SK-N-SH treated with all-trans-retinoic acid at 6 μM for 48 hours (cell line): ENCODE data around the gene DIAPH3.

Experiments used
- ATAC-seq: fragments of 200-7000 bp; cut with Tn5 transposase; 3 replicates; pipeline ENCODE4 v1.9.1; 2020; ENCODE audit warnings: mild to moderate bottlenecking, moderate library complexity
- ARNTL ChIP-seq: fragments of 450-650 bp; formaldehyde crosslinking; IDR thresholded peaks from 2 replicates; pipeline ENCODE4 v1.5.0; 2020; ENCODE audit warnings: low read depth, mild to moderate bottlenecking, moderate library complexity, borderline replicate concordance
- BACH2 ChIP-seq: fragments of 250-450 bp; sonication (Bioruptor Pico); IDR thresholded peaks from 2 replicates; pipeline ENCODE4 v1.9.0; 2021; ENCODE audit warnings: mild to moderate bottlenecking, borderline replicate concordance
- CREB5 ChIP-seq: fragments of 250-450 bp; sonication (Bioruptor Pico); IDR thresholded peaks from 2 replicates; pipeline ENCODE4 v1.5.1; 2020; ENCODE audit warnings: low read depth, mild to moderate bottlenecking, moderate library complexity
- CSDC2 ChIP-seq: fragments of 250-450 bp; sonication (Bioruptor Pico); IDR thresholded peaks from 2 replicates; pipeline ENCODE4 v1.5.0; 2020; ENCODE audit warnings: mild to moderate bottlenecking, moderate library complexity
- CSRNP3 ChIP-seq: fragments of 250-450 bp; sonication (Bioruptor Pico); IDR thresholded peaks from 2 replicates; pipeline ENCODE4 v1.5.1; 2021; ENCODE audit warnings: mild to moderate bottlenecking, moderate library complexity
- ESRRG ChIP-seq: fragments of 250-450 bp; sonication (Bioruptor Pico); IDR thresholded peaks from 2 replicates; pipeline ENCODE4 v1.6.1; 2021; ENCODE audit warnings: mild to moderate bottlenecking
- GLIS3 ChIP-seq: fragments of 250-450 bp; sonication (Bioruptor Pico); IDR thresholded peaks from 2 replicates; pipeline ENCODE4 v1.5.0; 2020; ENCODE audit warnings: mild to moderate bottlenecking, moderate library complexity
- ISL1 ChIP-seq: fragments of 250-450 bp; sonication (Bioruptor Pico); IDR thresholded peaks from 2 replicates; pipeline ENCODE4 v2.1.2; 2022; ENCODE audit warnings: mild to moderate bottlenecking, moderate library complexity
- OSR1 ChIP-seq: fragments of 250-450 bp; sonication (Bioruptor Pico); IDR thresholded peaks from 2 replicates; pipeline ENCODE4 v1.8.0; 2022; ENCODE audit warnings: moderate library complexity, mild to moderate bottlenecking, inconsistent platforms
- PATZ1 ChIP-seq: fragments of 250-450 bp; sonication (Bioruptor Pico); IDR thresholded peaks from 2 replicates; pipeline ENCODE4 v1.8.0; 2020; ENCODE audit warnings: mild to moderate bottlenecking, moderate library complexity, borderline replicate concordance
- POU6F1 ChIP-seq: fragments of 250-450 bp; sonication (Bioruptor Pico); IDR thresholded peaks from 2 replicates; pipeline ENCODE4 v1.8.0; 2021; ENCODE audit warnings: low read depth, mild to moderate bottlenecking, moderate library complexity, borderline replicate concordance
- PPARA ChIP-seq: fragments of 250-450 bp; sonication (Bioruptor Pico); IDR thresholded peaks from 2 replicates; pipeline ENCODE4 v1.5.0; 2020; ENCODE audit warnings: mild to moderate bottlenecking, borderline replicate concordance
- SNAI2 ChIP-seq: fragments of 250-450 bp; sonication (Bioruptor Pico); IDR thresholded peaks from 2 replicates; pipeline ENCODE4 v1.5.0; 2020; ENCODE audit warnings: mild to moderate bottlenecking, moderate library complexity
- TCF4 ChIP-seq: fragments of 250-450 bp; sonication (Bioruptor Pico); IDR thresholded peaks from 2 replicates; pipeline ENCODE4 v1.8.0; 2021; ENCODE audit warnings: mild to moderate bottlenecking, moderate library complexity, borderline replicate concordance
- TOX ChIP-seq: fragments of 250-450 bp; sonication (Bioruptor Pico); IDR thresholded peaks from 2 replicates; pipeline ENCODE4 v1.8.0; 2021; ENCODE audit warnings: mild to moderate bottlenecking, moderate library complexity, borderline replicate concordance
- ZC3H10 ChIP-seq: fragments of 250-450 bp; sonication (Bioruptor Pico); IDR thresholded peaks from 2 replicates; pipeline ENCODE4 v1.5.1; 2021; ENCODE audit warnings: mild to moderate bottlenecking, moderate library complexity
- ZFP3 ChIP-seq: fragments of 250-450 bp; sonication (Bioruptor Pico); IDR thresholded peaks from 2 replicates; pipeline ENCODE4 v1.5.0; 2020; ENCODE audit warnings: mild to moderate bottlenecking, moderate library complexity
- ZNF565 ChIP-seq: fragments of 450-650 bp; formaldehyde crosslinking; conservative IDR thresholded peaks from 2 replicates; pipeline ENCODE4 v1.5.0; 2020; ENCODE audit warnings: low read depth, mild to moderate bottlenecking, moderate library complexity
- ZNF8 ChIP-seq: fragments of 450-650 bp; formaldehyde crosslinking; IDR thresholded peaks from 2 replicates; pipeline ENCODE4 v1.5.0; 2020; ENCODE audit warnings: mild to moderate bottlenecking, moderate library complexity
- TF ChIP-seq, protein P1 (sequence below): fragments of 250-450 bp; sonication (Bioruptor Pico); IDR thresholded peaks from 2 replicates; pipeline ENCODE4 v1.5.0; 2020; ENCODE audit warnings: mild to moderate bottlenecking, moderate library complexity

The DIAPH3 gene

DNA sequence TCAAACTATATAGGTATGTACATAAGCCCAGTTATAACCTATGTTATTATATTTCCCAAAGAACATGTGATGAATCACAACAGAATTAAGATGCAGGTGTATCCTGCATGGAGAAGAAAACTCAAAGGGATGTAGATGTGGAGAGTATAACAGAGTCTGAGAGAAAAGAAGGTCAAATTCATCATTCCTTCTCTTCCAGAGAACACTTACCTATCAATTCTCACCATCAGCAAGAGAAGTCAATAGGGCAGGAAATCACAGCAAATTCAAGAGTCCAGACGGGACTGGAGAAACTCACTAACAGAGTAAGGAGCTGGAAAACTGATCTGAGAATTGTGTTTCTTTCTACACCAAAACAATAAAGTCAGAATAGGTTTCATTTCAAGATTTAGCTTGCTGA is 28.4 kb downstream of the DIAPH3 start:
- no peak; the same call in 2 of the 3 replicates for ATAC-seq
- TF ChIP-seq PPARA (CRISPR knock-in tag) (no peak), OSR1 (CRISPR knock-in tag) (no peak), CREB5 (no peak), PATZ1 (CRISPR knock-in tag) (no peak), TCF4 (CRISPR knock-in tag) (no peak), ESRRG (CRISPR knock-in tag) (no peak), BACH2 (CRISPR knock-in tag) (no peak), CSDC2 (CRISPR knock-in tag) (no peak), ISL1 (CRISPR knock-in tag) (no peak), ZC3H10 (no peak)

GRCh38 chr13:60134376-60134775 is 29.4 kb downstream of the DIAPH3 start:
- ATAC-seq = peak; percentile 94
- TF ChIP-seq ZC3H10 = no peak
- TF ChIP-seq ISL1 (CRISPR knock-in tag) = no peak
- no peak for TF ChIP-seq OSR1 (CRISPR knock-in tag)
- TF ChIP-seq ZNF565 (CRISPR knock-in tag) = no peak
- TF ChIP-seq PATZ1 (CRISPR knock-in tag) = no peak
- TF ChIP-seq, protein P1, sequence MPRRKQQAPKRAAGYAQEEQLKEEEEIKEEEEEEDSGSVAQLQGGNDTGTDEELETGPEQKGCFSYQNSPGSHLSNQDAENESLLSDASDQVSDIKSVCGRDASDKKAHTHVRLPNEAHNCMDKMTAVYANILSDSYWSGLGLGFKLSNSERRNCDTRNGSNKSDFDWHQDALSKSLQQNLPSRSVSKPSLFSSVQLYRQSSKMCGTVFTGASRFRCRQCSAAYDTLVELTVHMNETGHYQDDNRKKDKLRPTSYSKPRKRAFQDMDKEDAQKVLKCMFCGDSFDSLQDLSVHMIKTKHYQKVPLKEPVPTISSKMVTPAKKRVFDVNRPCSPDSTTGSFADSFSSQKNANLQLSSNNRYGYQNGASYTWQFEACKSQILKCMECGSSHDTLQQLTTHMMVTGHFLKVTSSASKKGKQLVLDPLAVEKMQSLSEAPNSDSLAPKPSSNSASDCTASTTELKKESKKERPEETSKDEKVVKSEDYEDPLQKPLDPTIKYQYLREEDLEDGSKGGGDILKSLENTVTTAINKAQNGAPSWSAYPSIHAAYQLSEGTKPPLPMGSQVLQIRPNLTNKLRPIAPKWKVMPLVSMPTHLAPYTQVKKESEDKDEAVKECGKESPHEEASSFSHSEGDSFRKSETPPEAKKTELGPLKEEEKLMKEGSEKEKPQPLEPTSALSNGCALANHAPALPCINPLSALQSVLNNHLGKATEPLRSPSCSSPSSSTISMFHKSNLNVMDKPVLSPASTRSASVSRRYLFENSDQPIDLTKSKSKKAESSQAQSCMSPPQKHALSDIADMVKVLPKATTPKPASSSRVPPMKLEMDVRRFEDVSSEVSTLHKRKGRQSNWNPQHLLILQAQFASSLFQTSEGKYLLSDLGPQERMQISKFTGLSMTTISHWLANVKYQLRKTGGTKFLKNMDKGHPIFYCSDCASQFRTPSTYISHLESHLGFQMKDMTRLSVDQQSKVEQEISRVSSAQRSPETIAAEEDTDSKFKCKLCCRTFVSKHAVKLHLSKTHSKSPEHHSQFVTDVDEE (CRISPR knock-in tag) = no peak
- no peak for TF ChIP-seq TOX (CRISPR knock-in tag)
- no peak for TF ChIP-seq ESRRG (CRISPR knock-in tag)
- TF ChIP-seq BACH2 (CRISPR knock-in tag) = no peak
- no peak for TF ChIP-seq ZFP3 (CRISPR knock-in tag)

DNA sequence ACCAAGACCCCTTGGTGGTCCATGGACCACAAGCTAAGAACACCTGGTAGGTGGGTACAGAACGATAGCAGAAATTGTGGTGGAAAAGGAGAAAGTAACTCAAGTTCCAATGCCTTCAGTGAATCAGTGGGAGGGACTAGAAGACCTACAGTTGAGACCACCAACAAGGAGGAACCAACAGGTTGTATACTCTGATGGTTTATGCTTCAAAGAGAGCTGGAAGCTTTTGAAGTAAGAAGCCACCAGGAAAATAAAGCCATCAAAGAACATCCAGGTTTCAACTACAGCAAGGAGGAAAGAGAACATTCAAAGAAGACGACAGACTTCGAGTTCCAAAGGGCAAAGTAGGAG is 42.4 kb downstream of the DIAPH3 start:
- ATAC-seq = no peak
- no peak for TF ChIP-seq CSRNP3 (CRISPR knock-in tag)
- TF ChIP-seq ZC3H10 = no peak

DNA sequence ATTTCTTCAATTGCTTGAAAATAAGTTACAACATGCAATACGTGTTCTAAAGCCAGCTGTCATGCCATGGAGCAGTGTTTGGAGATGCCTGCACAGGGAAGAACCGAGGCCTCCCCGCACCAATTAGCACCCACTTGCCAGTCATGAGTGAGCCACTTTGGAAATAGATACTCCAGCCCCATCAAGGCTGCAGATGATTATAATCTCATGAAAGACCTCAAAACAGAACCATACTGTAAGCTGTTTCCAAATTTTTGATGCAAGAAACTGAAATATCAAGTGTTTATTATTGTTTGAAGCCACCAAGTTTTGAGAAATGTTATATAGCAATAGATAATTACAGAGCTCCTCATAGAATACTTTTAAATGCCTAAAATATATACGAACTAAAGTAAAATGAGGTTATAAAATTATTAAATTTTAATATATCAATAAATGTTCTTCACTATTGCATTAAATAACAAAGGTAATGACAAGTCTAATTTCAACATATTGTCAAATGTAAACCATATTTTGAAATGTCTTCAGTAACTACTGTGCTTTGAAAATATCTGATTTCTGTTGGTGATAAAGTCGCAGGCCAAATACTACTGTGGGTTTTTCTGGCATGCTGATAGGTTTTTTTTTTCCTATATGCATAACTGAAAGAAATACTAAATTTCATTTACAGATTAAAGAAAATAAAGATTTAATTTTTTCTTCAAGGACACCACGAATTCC is 43.0 kb downstream of the DIAPH3 start:
- no peak for ATAC-seq
- no peak for TF ChIP-seq POU6F1 (CRISPR knock-in tag)
- no peak for TF ChIP-seq GLIS3 (CRISPR knock-in tag)
- TF ChIP-seq CSRNP3 (CRISPR knock-in tag) = no peak
- TF ChIP-seq, protein P1 (CRISPR knock-in tag) = no peak
- no peak for TF ChIP-seq ARNTL (CRISPR knock-in tag)
- TF ChIP-seq SNAI2 = no peak
- no peak for TF ChIP-seq ZNF8 (CRISPR knock-in tag)
